Astrocyte of the cerebellum (primary cell): ENCODE data around the gene ZC3H4.

Experiments used
- DNase-seq: peaks from one replicate; pipeline ENCODE4 v3.0.0-alpha.2; 2011; ENCODE audit warnings: low read depth
- H3K4me3 ChIP-seq: 2 replicates; pipeline ENCODE4 v1.5.1; 2011; ENCODE audit warnings: mild to moderate bottlenecking, low read depth, low read length, moderate library complexity
- CTCF ChIP-seq: IDR thresholded peaks from 2 replicates; pipeline ENCODE4 v1.5.1; 2012; ENCODE audit warnings: low read length, low read depth, moderate library complexity, mild to moderate bottlenecking; ENCODE audit errors: missing control alignments
- in situ Hi-C: cut with HindIII; loops from 2 replicates; pipeline ENCODE4 v1.10.0; 2017; ENCODE audit warnings: low sequenced_read_pairs

The ZC3H4 gene

DNA sequence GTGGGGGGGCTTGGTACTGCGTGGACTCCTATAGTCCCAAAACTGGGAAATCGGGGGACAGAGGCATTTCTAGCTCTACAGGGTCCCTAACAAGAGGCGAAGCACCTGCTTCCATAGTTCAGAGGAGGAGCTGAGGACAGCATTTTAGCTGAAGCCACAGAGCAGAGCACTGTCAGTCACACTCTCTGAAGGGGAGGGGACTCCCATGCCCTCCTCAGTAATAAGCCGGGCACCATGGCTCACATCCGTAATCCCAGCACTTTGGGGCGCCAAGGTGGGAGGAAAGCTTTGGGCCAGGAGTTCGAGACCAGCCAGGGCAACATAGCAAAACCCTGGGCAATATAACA is 90.2 kb downstream of the ZC3H4 start:
- in situ Hi-C loops = no loop called here
- no peak overlapping the region for H3K4me3 ChIP-seq
- no peak for TF ChIP-seq CTCF
- no peak for DNase-seq

DNA sequence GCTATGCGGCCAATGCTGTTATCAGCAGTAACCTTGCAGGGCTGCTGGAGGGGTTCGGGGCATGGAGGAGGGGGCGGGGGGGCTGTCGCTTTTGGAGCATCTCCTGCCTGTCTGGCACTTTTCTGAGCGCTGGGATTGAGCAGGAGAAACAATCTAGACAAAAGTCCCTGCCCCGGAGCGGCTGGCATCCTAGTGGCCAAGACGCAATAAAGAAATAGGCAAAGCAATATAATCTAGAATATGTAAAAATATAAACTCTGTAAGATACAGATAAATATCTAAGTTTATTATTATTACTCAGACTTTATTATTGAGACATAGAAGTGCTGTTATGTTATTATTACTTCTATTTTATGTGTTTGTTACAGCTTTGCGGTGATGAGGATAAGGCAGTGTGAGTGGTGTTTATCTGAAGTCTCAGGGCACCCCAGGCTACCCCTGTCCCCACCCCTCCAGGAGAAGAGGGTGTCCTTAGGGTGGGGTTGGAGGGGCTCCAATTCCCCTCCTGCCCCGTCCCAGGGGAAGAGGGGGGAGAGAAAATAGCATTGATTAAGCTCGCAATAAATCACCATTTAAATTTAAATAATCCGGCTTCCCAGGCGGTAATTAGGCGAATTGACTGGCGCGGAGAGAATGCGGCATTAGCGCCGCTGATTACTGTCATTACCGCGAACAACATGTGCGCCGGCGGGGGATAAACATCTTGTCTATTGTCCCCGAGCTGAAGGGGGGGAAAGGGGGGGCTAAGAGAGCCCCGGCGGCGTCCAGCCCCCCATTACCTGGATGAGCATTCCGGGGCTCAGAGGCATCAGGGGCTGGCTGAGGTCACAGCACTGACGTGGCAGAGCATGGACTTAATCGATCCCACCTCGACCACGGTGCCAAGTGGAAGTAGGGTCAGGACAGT is 90.8 kb downstream of the ZC3H4 start:
- H3K4me3 ChIP-seq = no peak overlapping the region
- no peak for TF ChIP-seq CTCF
- in situ Hi-C loops = no loop called here
- DNase-seq = no peak

- DNase-seq = no peak
- no peak overlapping the region for H3K4me3 ChIP-seq
- in situ Hi-C loops = no loop called here
- no peak for TF ChIP-seq CTCF
Measured at GRCh38 chr19:47022140-47022536, 91.4 kb downstream of the ZC3H4 start.

- in situ Hi-C loops = no loop called here
- TF ChIP-seq CTCF = no peak
- H3K4me3 ChIP-seq = no peak overlapping the region
- no peak for DNase-seq
Measured at GRCh38 chr19:47021536-47022139, 91.9 kb downstream of the ZC3H4 start.

GRCh38 chr19:47020992-47021496 is 92.5 kb downstream of the ZC3H4 start:
- no peak for TF ChIP-seq CTCF
- in situ Hi-C loops = no loop called here
- peak overlapping the region; percentile 16 for H3K4me3 ChIP-seq
- no peak for DNase-seq

GRCh38 chr19:47020132-47020805 is 93.3 kb downstream of the ZC3H4 start:
- DNase-seq = no peak
- H3K4me3 ChIP-seq = peak overlapping the region; percentile 10
- in situ Hi-C loops = no loop called here
- TF ChIP-seq CTCF = no peak
